HFFc6 (cell line): ENCODE data around the gene FLNC. TPM values are rescaled to one million over a fixed set of nuclear protein-coding genes. Genes with fewer than 3 reads are reported as not detected.

Experiments
- DNase-seq: peaks from one replicate; pipeline ENCODE4 v3.0.0-alpha.2; 2018
- H3K27ac Mint-ChIP-seq: 2 replicates; pipeline ENCODE4 v1.8.0; 2020; ENCODE audit warnings: mild to moderate bottlenecking, mixed read lengths
- H3K27me3 Mint-ChIP-seq: 2 replicates; pipeline ENCODE4 v1.8.0; 2021; ENCODE audit warnings: mild to moderate bottlenecking, moderate library complexity, mixed read lengths; ENCODE audit not compliant: insufficient read depth
- H3K36me3 Mint-ChIP-seq: 2 replicates; pipeline ENCODE4 v1.8.0; 2021; ENCODE audit warnings: low read depth, mixed read lengths
- H3K4me1 Mint-ChIP-seq: 2 replicates; pipeline ENCODE4 v1.8.0; 2020; ENCODE audit warnings: low read depth, mixed read lengths
- H3K4me3 Mint-ChIP-seq: 2 replicates; pipeline ENCODE4 v1.8.0; 2020; ENCODE audit warnings: mild to moderate bottlenecking, moderate library complexity, mixed read lengths
- H3K9me3 Mint-ChIP-seq: 2 replicates; pipeline ENCODE4 v1.8.0; 2020; ENCODE audit warnings: mild to moderate bottlenecking, mixed read lengths
- CTCF ChIP-seq: fragments of 200-600 bp; sonication (generic); IDR thresholded peaks from 2 replicates; pipeline ENCODE4 v1.5.0; 2021; ENCODE audit warnings: antibody characterized with exemption, mild to moderate bottlenecking
- total RNA-seq, 6 experiments: library from RNA; stranded (reverse); fragmentation: NEBNext Ultra II Directional; extraction: Animal tissue kit (Norgen Biotek cat#: 25700); gene quantifications; 2 replicates in 1 of 6; 3 replicates in 5 of 6; pipeline ENCODE4 v1.2.3, GENCODE V29; 2021

The FLNC gene
- total RNA-seq, 6 experiments from 2014 or later, result 492 to 540 (median 512) TPM

- Mint-ChIP-seq H3K27ac (peak overlapping the region; percentile 98), H3K4me3 (peak overlapping the region; percentile 83), H3K9me3 (no peaks in the 10 kb centered on the region), H3K4me1 (peaks cover 37% of the 10 kb centered on the region), H3K27me3 (peaks cover 13% of the 10 kb centered on the region), H3K36me3 (peaks cover 14% of the 10 kb centered on the region)
- peak; percentile 89 for DNase-seq
- no peak for TF ChIP-seq CTCF
Observed at GRCh38 chr7:128827971-128828711, 2.1 kb upstream of the FLNC start.

DNA sequence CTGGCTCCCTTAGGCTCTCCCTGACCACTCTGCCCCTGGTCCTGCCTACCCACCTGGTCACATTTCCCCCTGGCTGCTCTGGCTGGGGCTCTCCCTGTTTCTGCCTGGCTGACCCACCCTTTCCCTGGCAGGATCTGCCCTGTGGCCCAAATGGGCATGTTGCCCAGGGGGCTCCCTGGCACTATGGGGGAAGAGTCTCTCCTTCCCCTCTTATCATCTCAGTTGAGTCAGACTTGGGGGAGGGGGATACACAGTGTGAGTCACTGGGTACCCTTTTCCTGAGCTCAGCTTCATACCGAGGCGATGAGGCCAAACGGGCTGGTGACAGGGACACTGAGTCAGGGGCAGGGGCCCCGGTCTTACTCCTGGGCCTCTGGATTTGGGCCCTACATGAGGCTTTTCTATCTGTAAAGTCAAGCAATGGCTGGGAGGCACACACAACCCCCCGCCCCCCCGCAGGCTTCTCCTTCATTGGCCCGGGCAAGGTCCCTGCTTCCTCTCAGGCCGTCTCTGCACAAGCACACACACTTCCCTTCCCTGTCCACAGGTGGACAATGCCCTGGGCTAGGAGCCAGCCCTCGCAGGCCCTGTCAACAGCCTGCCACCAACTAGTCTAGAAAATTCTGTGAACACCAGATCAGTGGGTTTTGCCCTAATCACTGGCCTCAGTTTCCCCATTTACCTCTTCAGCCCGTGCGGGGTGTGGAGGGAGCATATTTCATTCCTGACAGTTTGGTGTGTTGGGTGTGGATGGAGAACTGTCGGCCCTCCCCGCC, 627 bp upstream of the FLNC start:
- no peak for TF ChIP-seq CTCF
- peak; percentile 67 for DNase-seq
- Mint-ChIP-seq H3K9me3 (no peaks in the 10 kb centered on the region), H3K4me3 (peak overlapping the region; percentile 80), H3K27ac (peak overlapping the region; percentile 98), H3K36me3 (peaks cover 17% of the 10 kb centered on the region), H3K27me3 (peaks cover 13% of the 10 kb centered on the region), H3K4me1 (peaks cover 50% of the 10 kb centered on the region)

GRCh38 chr7:128831178-128831993, 1.2 kb downstream of the FLNC start:
- Mint-ChIP-seq H3K9me3 (no peaks in the 10 kb centered on the region), H3K27ac (peak overlapping the region; percentile 87), H3K27me3 (peaks cover 13% of the 10 kb centered on the region), H3K4me3 (peak overlapping the region; percentile 96), H3K4me1 (peaks cover 66% of the 10 kb centered on the region), H3K36me3 (peaks cover 26% of the 10 kb centered on the region)
- no peak for DNase-seq
- TF ChIP-seq CTCF, result no peak

- DNase-seq, result no peak
- Mint-ChIP-seq H3K4me3 (peak overlapping the region; percentile 96), H3K4me1 (peaks cover 60% of the 10 kb centered on the region), H3K27ac (peak overlapping the region; percentile 87), H3K36me3 (peaks cover 26% of the 10 kb centered on the region), H3K9me3 (no peaks in the 10 kb centered on the region), H3K27me3 (peaks cover 13% of the 10 kb centered on the region)
- no peak for TF ChIP-seq CTCF
Observed at GRCh38 chr7:128831994-128832879, 2.0 kb downstream of the FLNC start.

DNA sequence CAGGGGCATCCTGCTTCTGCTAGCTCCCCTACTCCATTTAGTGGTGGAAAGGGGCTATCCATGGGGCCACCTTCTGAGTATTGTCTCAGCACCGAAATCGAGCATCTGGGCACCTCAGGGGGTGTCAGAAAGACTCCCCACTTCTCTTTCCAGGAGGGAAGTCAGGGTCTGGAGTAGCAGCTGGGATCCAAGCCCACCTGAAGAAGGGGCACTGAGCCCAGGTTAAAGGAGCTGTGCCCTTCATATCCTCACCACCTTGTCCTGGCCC, 2.6 kb downstream of the FLNC start:
- DNase-seq, result no peak
- Mint-ChIP-seq H3K4me3 (peak overlapping the region; percentile 96), H3K9me3 (no peaks in the 10 kb centered on the region), H3K27me3 (peaks cover 13% of the 10 kb centered on the region), H3K27ac (peak overlapping the region; percentile 87), H3K36me3 (peaks cover 26% of the 10 kb centered on the region), H3K4me1 (peaks cover 54% of the 10 kb centered on the region)
- no peak for TF ChIP-seq CTCF
